HepG2 (cell line): ENCODE measurements around the gene SCGB2B2. TPM values are rescaled to one million over a fixed set of nuclear protein-coding genes. Genes with fewer than 3 reads are reported as not detected.

Experiments used
- AKAP8 ChIP-seq: sonication (generic); formaldehyde crosslinking; IDR thresholded peaks from 2 replicates; pipeline ENCODE4 v1.5.1; 2020; ENCODE audit warnings: mild to moderate bottlenecking, missing genetic modification reagents
- CCAR2 ChIP-seq: fragments of 200-400 bp; formaldehyde crosslinking; optimal IDR thresholded peaks from 2 replicates; pipeline ENCODE3; 2018; ENCODE audit warnings: low read depth, mild to moderate bottlenecking, low read length, moderate library complexity
- ELF4 ChIP-seq: sonication (generic); formaldehyde crosslinking; IDR thresholded peaks from 2 replicates; pipeline ENCODE4 v1.5.0; 2020; ENCODE audit warnings: missing genetic modification reagents, mild to moderate bottlenecking, moderate library complexity, borderline replicate concordance
- FIP1L1 ChIP-seq: fragments of 200-400 bp; formaldehyde crosslinking; IDR thresholded peaks from 2 replicates; pipeline ENCODE4 v1.6.1; 2018; ENCODE audit warnings: low read depth, mild to moderate bottlenecking, low read length, moderate library complexity, borderline replicate concordance; ENCODE audit not compliant: insufficient read depth
- FOXO1 ChIP-seq: sonication (generic); formaldehyde crosslinking; IDR thresholded peaks from 2 replicates; pipeline ENCODE4 v1.4.0; 2020; ENCODE audit warnings: missing genetic modification reagents
- IKZF1 ChIP-seq: fragments of 450-650 bp; IDR thresholded peaks from 2 replicates; pipeline ENCODE4 v1.7.1; 2016
- MED8 ChIP-seq: sonication (generic); formaldehyde crosslinking; IDR thresholded peaks from 2 replicates; pipeline ENCODE4 v1.8.1; 2023; ENCODE audit warnings: mild to moderate bottlenecking, missing genetic modification reagents; ENCODE audit not compliant: insufficient replicate concordance
- NFE2L1 ChIP-seq: sonication (generic); formaldehyde crosslinking; IDR thresholded peaks from 2 replicates; pipeline ENCODE4 v1.4.0; 2020; ENCODE audit warnings: missing genetic modification reagents, mild to moderate bottlenecking, borderline replicate concordance
- NPAS2 ChIP-seq: sonication (generic); formaldehyde crosslinking; IDR thresholded peaks from 2 replicates; pipeline ENCODE4 v1.8.0; 2022; ENCODE audit warnings: mild to moderate bottlenecking, missing genetic modification reagents, borderline replicate concordance
- SCMH1 ChIP-seq: sonication (generic); formaldehyde crosslinking; IDR thresholded peaks from 2 replicates; pipeline ENCODE4 v1.9.0; 2021; ENCODE audit warnings: missing genetic modification reagents, mild to moderate bottlenecking, borderline replicate concordance
- TGIF2 ChIP-seq: IDR thresholded peaks from 2 replicates; pipeline ENCODE4 v1.6.1; 2016; ENCODE audit warnings: control low read depth, missing compliant biosample characterization
- U2AF2 ChIP-seq: fragments of 200-400 bp; formaldehyde crosslinking; IDR thresholded peaks from 2 replicates; pipeline ENCODE4 v1.6.1; 2017; ENCODE audit warnings: low read depth, mild to moderate bottlenecking, low read length
- ZNF292 ChIP-seq: sonication (generic); formaldehyde crosslinking; IDR thresholded peaks from 2 replicates; pipeline ENCODE4 v1.8.1; 2022; ENCODE audit warnings: mild to moderate bottlenecking, low read depth, missing genetic modification reagents, borderline replicate concordance
- ZNF343 ChIP-seq: sonication (generic); formaldehyde crosslinking; IDR thresholded peaks from 2 replicates; pipeline ENCODE4 v1.4.0; 2020; ENCODE audit warnings: mild to moderate bottlenecking, missing genetic modification reagents
- ZNF557 ChIP-seq: sonication (generic); formaldehyde crosslinking; IDR thresholded peaks from 2 replicates; pipeline ENCODE4 v1.4.0; 2020; ENCODE audit warnings: missing genetic modification reagents
- ZSCAN30 ChIP-seq: sonication (generic); formaldehyde crosslinking; IDR thresholded peaks from 2 replicates; pipeline ENCODE4 v1.5.0; 2020; ENCODE audit warnings: mild to moderate bottlenecking, missing genetic modification reagents
- polyA plus RNA-seq, 8 experiments: library from polyadenylated mRNA; depleted of rRNA in 3 of 8; stranded (reverse) in 7 of 8; unstranded in 1 of 8; fragments of >200 nt; fragmentation: Illumina TruSeq in 4 of 8; extraction: Trizol in 4 of 8; gene quantifications; 2 replicates each; pipeline versions ENCODE4 v1.2.1 to v1.2.3, GENCODE V29; 2011 to 2016; ENCODE audit warnings: low read depth in 4 of 8, missing spikeins in 1 of 8, mixed read lengths in 1 of 8; ENCODE audit not compliant: insufficient read depth in 1 of 8
- total RNA-seq, 5 experiments: library from RNA; depleted of rRNA; stranded (reverse); fragments of >200 nt; fragmentation: Illumina TruSeq; extraction: Trizol; gene quantifications; 2 replicates each; pipeline ENCODE4 v1.2.3, GENCODE V29; 2016; ENCODE audit warnings: low read depth in 1 of 5
- TF ChIP-seq, protein P1 (sequence below): sonication (generic); formaldehyde crosslinking; IDR thresholded peaks from 2 replicates; pipeline ENCODE4 v1.5.1; 2020; ENCODE audit warnings: missing genetic modification reagents, mild to moderate bottlenecking, borderline replicate concordance
- TF ChIP-seq, protein P2 (sequence below): sonication (generic); formaldehyde crosslinking; IDR thresholded peaks from 2 replicates; pipeline ENCODE4 v1.9.0; 2021; ENCODE audit warnings: missing genetic modification reagents, borderline replicate concordance
- TF ChIP-seq, protein P3 (sequence below): IDR thresholded peaks from 2 replicates; pipeline ENCODE4 v1.4.0; 2020; ENCODE audit warnings: mild to moderate bottlenecking, missing genetic modification reagents
- TF ChIP-seq, protein P4 (sequence below): sonication (generic); formaldehyde crosslinking; IDR thresholded peaks from 2 replicates; pipeline ENCODE4 v1.4.0; 2020; ENCODE audit warnings: missing genetic modification reagents, borderline replicate concordance

The SCGB2B2 gene
- total and polyA plus RNA-seq, 2 of the 13 experiments (the other 11 are each of a cell fraction or from before 2014, with no cell fraction given): 0.03 TPM; not detected in 1

DNA sequence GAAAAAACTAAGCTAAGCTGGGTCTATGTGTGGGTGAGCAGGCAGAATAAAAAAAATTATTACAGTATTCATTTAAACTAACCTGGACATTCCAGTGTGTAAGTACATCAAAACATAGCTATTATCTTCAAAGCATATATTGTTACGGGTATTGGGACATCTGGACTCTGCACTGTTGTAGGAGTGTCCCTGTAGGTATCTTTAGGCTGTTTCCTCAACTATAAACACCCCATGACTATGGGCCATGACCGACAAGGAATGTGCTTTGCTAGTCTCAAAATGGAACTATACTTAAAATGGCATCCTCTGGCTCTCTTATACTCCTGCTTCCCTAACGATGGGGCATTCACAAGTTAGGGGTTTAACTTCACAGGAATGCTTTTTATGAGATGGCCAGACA is 3.4 kb downstream of the SCGB2B2 start (continued):
- TF ChIP-seq ELF4 (CRISPR knock-in tag) (no peak), ZNF292 (CRISPR knock-in tag) (no peak), SCMH1 (no peak), ZNF557 (CRISPR knock-in tag) (no peak), AKAP8 (CRISPR knock-in tag) (no peak), ZNF343 (CRISPR knock-in tag) (no peak), FIP1L1 (no peak), CCAR2 (no peak), MED8 (CRISPR knock-in tag) (no peak), NPAS2 (CRISPR knock-in tag) (no peak), IKZF1 (no peak), FOXO1 (peak; percentile 92), TGIF2 (CRISPR knock-in tag) (no peak; the same call in 1 of the 2 replicates), U2AF2 (no peak), ZSCAN30 (CRISPR knock-in tag) (no peak), NFE2L1 (CRISPR knock-in tag) (no peak)
- TF ChIP-seq, protein P1, sequence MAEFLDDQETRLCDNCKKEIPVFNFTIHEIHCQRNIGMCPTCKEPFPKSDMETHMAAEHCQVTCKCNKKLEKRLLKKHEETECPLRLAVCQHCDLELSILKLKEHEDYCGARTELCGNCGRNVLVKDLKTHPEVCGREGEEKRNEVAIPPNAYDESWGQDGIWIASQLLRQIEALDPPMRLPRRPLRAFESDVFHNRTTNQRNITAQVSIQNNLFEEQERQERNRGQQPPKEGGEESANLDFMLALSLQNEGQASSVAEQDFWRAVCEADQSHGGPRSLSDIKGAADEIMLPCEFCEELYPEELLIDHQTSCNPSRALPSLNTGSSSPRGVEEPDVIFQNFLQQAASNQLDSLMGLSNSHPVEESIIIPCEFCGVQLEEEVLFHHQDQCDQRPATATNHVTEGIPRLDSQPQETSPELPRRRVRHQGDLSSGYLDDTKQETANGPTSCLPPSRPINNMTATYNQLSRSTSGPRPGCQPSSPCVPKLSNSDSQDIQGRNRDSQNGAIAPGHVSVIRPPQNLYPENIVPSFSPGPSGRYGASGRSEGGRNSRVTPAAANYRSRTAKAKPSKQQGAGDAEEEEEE: no peak
- TF ChIP-seq, protein P2, sequence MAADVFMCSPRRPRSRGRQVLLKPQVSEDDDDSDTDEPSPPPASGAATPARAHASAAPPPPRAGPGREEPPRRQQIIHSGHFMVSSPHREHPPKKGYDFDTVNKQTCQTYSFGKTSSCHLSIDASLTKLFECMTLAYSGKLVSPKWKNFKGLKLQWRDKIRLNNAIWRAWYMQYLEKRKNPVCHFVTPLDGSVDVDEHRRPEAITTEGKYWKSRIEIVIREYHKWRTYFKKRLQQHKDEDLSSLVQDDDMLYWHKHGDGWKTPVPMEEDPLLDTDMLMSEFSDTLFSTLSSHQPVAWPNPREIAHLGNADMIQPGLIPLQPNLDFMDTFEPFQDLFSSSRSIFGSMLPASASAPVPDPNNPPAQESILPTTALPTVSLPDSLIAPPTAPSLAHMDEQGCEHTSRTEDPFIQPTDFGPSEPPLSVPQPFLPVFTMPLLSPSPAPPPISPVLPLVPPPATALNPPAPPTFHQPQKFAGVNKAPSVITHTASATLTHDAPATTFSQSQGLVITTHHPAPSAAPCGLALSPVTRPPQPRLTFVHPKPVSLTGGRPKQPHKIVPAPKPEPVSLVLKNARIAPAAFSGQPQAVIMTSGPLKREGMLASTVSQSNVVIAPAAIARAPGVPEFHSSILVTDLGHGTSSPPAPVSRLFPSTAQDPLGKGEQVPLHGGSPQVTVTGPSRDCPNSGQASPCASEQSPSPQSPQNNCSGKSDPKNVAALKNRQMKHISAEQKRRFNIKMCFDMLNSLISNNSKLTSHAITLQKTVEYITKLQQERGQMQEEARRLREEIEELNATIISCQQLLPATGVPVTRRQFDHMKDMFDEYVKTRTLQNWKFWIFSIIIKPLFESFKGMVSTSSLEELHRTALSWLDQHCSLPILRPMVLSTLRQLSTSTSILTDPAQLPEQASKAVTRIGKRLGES (CRISPR knock-in tag): no peak
- TF ChIP-seq, protein P3, sequence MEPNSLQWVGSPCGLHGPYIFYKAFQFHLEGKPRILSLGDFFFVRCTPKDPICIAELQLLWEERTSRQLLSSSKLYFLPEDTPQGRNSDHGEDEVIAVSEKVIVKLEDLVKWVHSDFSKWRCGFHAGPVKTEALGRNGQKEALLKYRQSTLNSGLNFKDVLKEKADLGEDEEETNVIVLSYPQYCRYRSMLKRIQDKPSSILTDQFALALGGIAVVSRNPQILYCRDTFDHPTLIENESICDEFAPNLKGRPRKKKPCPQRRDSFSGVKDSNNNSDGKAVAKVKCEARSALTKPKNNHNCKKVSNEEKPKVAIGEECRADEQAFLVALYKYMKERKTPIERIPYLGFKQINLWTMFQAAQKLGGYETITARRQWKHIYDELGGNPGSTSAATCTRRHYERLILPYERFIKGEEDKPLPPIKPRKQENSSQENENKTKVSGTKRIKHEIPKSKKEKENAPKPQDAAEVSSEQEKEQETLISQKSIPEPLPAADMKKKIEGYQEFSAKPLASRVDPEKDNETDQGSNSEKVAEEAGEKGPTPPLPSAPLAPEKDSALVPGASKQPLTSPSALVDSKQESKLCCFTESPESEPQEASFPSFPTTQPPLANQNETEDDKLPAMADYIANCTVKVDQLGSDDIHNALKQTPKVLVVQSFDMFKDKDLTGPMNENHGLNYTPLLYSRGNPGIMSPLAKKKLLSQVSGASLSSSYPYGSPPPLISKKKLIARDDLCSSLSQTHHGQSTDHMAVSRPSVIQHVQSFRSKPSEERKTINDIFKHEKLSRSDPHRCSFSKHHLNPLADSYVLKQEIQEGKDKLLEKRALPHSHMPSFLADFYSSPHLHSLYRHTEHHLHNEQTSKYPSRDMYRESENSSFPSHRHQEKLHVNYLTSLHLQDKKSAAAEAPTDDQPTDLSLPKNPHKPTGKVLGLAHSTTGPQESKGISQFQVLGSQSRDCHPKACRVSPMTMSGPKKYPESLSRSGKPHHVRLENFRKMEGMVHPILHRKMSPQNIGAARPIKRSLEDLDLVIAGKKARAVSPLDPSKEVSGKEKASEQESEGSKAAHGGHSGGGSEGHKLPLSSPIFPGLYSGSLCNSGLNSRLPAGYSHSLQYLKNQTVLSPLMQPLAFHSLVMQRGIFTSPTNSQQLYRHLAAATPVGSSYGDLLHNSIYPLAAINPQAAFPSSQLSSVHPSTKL (CRISPR knock-in tag): peak; percentile 92
- TF ChIP-seq, protein P4, sequence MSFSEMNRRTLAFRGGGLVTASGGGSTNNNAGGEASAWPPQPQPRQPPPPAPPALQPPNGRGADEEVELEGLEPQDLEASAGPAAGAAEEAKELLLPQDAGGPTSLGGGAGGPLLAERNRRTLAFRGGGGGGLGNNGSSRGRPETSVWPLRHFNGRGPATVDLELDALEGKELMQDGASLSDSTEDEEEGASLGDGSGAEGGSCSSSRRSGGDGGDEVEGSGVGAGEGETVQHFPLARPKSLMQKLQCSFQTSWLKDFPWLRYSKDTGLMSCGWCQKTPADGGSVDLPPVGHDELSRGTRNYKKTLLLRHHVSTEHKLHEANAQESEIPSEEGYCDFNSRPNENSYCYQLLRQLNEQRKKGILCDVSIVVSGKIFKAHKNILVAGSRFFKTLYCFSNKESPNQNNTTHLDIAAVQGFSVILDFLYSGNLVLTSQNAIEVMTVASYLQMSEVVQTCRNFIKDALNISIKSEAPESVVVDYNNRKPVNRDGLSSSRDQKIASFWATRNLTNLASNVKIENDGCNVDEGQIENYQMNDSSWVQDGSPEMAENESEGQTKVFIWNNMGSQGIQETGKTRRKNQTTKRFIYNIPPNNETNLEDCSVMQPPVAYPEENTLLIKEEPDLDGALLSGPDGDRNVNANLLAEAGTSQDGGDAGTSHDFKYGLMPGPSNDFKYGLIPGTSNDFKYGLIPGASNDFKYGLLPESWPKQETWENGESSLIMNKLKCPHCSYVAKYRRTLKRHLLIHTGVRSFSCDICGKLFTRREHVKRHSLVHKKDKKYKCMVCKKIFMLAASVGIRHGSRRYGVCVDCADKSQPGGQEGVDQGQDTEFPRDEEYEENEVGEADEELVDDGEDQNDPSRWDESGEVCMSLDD (CRISPR knock-in tag): no peak
